Stomach (tissue), 4 donors: ENCODE data around the gene BCL2L15.

Experiments used
- EP300 ChIP-seq: sonication (generic); formaldehyde crosslinking; IDR thresholded peaks from one replicate; pipeline ENCODE4 v1.6.1; 2017; ENCODE audit warnings: antibody characterized with exemption
- POLR2A ChIP-seq, 4 donors: fragments of 450-650 bp; IDR thresholded peaks; one replicate each; pipeline ENCODE4 v1.6.1; 2016; ENCODE audit warnings: antibody characterized with exemption in 4 of 4, control low read depth in 2 of 4, mild to moderate bottlenecking in 1 of 4, moderate library complexity in 1 of 4
- POLR2AphosphoS5 ChIP-seq, 3 donors: sonication (generic); formaldehyde crosslinking; IDR thresholded peaks; one replicate each; pipeline ENCODE4 v1.6.1; 2016; ENCODE audit warnings: antibody characterized with exemption in 3 of 3
- TF ChIP-seq, protein P1 (sequence below), 7 experiments: fragments of 450-650 bp in 4 of 7; fragments of 200-600 bp in 3 of 7; sonication (generic) in 3 of 7; IDR thresholded peaks; one replicate each; pipeline ENCODE4 v1.5.1; 2016 to 2019; ENCODE audit warnings: antibody characterized with exemption in 7 of 7, control low read depth in 2 of 7, mild to moderate bottlenecking in 1 of 7

DNA sequence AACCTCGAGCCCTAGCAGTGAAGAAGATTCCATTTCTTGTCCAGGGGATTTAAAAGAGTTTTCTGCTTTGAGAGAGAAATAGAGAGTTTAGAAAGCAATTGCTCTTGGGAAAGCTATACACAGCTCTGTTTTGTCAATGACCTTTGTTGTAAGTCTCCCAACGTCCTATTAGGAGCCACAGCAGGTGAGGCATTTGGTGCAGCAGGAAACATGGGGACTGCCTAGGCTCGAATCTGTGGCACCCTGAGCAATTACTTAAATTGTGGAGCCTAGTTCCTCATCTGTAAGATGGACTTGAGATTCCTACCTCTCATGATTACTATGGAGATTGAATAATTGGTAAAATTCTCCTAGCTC is 25.9 kb upstream of the BCL2L15 start:
- no peak for TF ChIP-seq POLR2A (IDR thresholded peaks at IDR 0.05)
- TF ChIP-seq, protein P1, sequence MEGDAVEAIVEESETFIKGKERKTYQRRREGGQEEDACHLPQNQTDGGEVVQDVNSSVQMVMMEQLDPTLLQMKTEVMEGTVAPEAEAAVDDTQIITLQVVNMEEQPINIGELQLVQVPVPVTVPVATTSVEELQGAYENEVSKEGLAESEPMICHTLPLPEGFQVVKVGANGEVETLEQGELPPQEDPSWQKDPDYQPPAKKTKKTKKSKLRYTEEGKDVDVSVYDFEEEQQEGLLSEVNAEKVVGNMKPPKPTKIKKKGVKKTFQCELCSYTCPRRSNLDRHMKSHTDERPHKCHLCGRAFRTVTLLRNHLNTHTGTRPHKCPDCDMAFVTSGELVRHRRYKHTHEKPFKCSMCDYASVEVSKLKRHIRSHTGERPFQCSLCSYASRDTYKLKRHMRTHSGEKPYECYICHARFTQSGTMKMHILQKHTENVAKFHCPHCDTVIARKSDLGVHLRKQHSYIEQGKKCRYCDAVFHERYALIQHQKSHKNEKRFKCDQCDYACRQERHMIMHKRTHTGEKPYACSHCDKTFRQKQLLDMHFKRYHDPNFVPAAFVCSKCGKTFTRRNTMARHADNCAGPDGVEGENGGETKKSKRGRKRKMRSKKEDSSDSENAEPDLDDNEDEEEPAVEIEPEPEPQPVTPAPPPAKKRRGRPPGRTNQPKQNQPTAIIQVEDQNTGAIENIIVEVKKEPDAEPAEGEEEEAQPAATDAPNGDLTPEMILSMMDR (IDR thresholded peaks at IDR 0.05), result no peak
- TF ChIP-seq EP300, result no peak
- no peak for TF ChIP-seq POLR2AphosphoS5 (IDR thresholded peaks at IDR 0.05)
